ENCODE data around the gene LIMD2. TPM values are rescaled to one million over a fixed set of nuclear protein-coding genes. Genes with fewer than 3 reads are reported as not detected.

Gene LIMD2
- total RNA-seq, 1 donor from 2014 or later, result 54.8 TPM

DNA sequence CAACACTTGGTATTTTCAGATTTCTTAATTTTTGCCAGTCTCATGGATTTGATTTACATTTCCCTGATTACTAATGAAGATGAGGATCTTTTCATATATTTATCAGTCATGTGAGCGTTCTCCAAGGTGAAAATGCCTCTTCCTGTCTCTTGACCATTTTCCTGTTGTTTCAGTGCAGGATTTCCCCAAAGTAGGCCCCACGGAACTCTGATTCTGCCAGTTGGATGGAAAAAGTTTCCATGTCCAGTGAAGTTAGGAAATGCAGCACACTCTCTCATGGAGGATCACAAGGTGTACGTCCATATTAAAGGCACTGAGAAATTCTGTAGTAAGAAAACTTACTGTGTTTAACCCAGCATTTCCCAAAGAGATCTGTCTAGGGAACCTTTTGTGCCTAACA is 16.5 kb upstream of the LIMD2 start:
- Histone ChIP-seq H3K9me3 (ENCODE audit: insufficient read depth, low read depth, low read length) (no peaks in the 10 kb centered on the region), H3K4me3 (ENCODE audit: insufficient read depth, low read depth, low read length) (no peak overlapping the region), H3K79me2 (ENCODE audit: insufficient read depth, low read length) (no peaks in the 10 kb centered on the region), H3K27me3 (ENCODE audit: insufficient read depth, low read length) (no peaks in the 10 kb centered on the region), H3K27ac (ENCODE audit: low read depth, low read length) (no peak overlapping the region), H3K4me1 (ENCODE audit: insufficient read depth, low read length) (no peaks in the 10 kb centered on the region), H4K20me1 (ENCODE audit: insufficient read depth, low read length) (peaks cover 3% of the 10 kb centered on the region), H2AFZ (ENCODE audit: low read depth, low read length) (no peak overlapping the region), H3K9ac (ENCODE audit: low read length) (no peak overlapping the region), H3K4me2 (ENCODE audit: low read length) (no peak overlapping the region), H3K36me3 (ENCODE audit: insufficient read depth, low read length) (peaks cover 3% of the 10 kb centered on the region)
- no peak for TF ChIP-seq EZH2 (IDR thresholded peaks at IDR 0.05; ENCODE audit: insufficient read depth, low read length)
- TF ChIP-seq, protein P1, sequence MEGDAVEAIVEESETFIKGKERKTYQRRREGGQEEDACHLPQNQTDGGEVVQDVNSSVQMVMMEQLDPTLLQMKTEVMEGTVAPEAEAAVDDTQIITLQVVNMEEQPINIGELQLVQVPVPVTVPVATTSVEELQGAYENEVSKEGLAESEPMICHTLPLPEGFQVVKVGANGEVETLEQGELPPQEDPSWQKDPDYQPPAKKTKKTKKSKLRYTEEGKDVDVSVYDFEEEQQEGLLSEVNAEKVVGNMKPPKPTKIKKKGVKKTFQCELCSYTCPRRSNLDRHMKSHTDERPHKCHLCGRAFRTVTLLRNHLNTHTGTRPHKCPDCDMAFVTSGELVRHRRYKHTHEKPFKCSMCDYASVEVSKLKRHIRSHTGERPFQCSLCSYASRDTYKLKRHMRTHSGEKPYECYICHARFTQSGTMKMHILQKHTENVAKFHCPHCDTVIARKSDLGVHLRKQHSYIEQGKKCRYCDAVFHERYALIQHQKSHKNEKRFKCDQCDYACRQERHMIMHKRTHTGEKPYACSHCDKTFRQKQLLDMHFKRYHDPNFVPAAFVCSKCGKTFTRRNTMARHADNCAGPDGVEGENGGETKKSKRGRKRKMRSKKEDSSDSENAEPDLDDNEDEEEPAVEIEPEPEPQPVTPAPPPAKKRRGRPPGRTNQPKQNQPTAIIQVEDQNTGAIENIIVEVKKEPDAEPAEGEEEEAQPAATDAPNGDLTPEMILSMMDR (IDR thresholded peaks at IDR 0.05; ENCODE audit: insufficient read depth, low read depth, low read length), result no peak
- H3K27me3 Mint-ChIP-seq (ENCODE audit: low read depth, unreplicated experiment), result no peaks in the 10 kb centered on the region
- H3K4me1 Mint-ChIP-seq (ENCODE audit: low read depth, unreplicated experiment), result peaks cover 9% of the 10 kb centered on the region
- DNase-seq (ENCODE audit: low read depth) (no peak), FAIRE-seq (no peak)
- no peak overlapping the region for H3K27ac Mint-ChIP-seq (ENCODE audit: unreplicated experiment)
- peaks cover 5% of the 10 kb centered on the region for H3K36me3 Mint-ChIP-seq (ENCODE audit: low read depth, unreplicated experiment)
- H3K4me3 Mint-ChIP-seq (ENCODE audit: unreplicated experiment), result peak overlapping the region; percentile 43
- H3K9me3 Mint-ChIP-seq (ENCODE audit: unreplicated experiment), result no peaks in the 10 kb centered on the region

DNA sequence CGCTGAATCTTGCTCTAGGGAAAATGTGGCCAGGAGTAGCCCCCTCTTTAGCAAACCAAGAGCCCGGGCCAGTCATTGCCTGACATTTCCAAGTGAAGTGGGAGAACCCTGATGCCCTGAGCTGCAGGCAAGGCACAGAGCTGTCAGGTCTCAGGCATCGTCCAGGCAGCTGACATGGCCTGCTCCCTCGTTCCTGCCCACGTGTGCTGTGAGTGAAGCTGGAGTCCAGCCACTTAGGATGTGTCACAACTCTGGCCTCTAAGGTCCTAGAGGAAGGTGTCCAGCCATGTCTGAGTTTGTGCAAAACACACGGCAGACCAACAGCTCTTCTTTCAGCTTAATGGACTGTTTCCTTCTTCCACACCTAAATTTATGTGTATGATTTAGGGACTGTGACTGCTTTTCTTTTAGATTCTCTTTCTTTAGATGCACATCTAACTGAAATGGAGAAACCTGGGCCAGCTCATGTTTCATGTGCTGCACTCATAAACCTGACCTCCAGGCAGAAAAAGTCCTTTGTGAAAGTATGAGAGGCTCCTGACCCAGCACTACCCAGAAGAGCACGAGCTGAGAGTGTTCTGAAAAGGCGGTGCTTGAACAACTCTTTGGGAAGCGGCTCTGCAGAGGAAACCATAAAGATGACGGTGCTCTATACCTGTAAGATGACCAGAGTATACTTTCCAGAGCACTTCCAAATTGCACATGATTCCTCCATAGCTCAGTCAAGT is 14.8 kb upstream of the LIMD2 start:
- no peak for FAIRE-seq
- Mint-ChIP-seq H3K4me3 (ENCODE audit: unreplicated experiment) (no peak overlapping the region), H3K9me3 (ENCODE audit: unreplicated experiment) (no peaks in the 10 kb centered on the region), H3K27me3 (ENCODE audit: low read depth, unreplicated experiment) (no peaks in the 10 kb centered on the region), H3K27ac (ENCODE audit: unreplicated experiment) (no peak overlapping the region), H3K36me3 (ENCODE audit: low read depth, unreplicated experiment) (peaks cover 17% of the 10 kb centered on the region), H3K4me1 (ENCODE audit: low read depth, unreplicated experiment) (peaks cover 9% of the 10 kb centered on the region)
- no peak overlapping the region for H3K4me3 ChIP-seq (ENCODE audit: insufficient read depth, low read depth, low read length)
- DNase-seq (ENCODE audit: low read depth), result peak; percentile 34
- peaks cover 3% of the 10 kb centered on the region for H4K20me1 ChIP-seq (ENCODE audit: insufficient read depth, low read length)
- no peaks in the 10 kb centered on the region for H3K4me1 ChIP-seq (ENCODE audit: insufficient read depth, low read length)
- no peaks in the 10 kb centered on the region for H3K9me3 ChIP-seq (ENCODE audit: insufficient read depth, low read depth, low read length)
- H3K27me3 ChIP-seq (ENCODE audit: insufficient read depth, low read length), result no peaks in the 10 kb centered on the region
- no peaks in the 10 kb centered on the region for H3K79me2 ChIP-seq (ENCODE audit: insufficient read depth, low read length)
- peaks cover 10% of the 10 kb centered on the region for H3K36me3 ChIP-seq (ENCODE audit: insufficient read depth, low read length)
- no peak overlapping the region for H3K27ac ChIP-seq (ENCODE audit: low read depth, low read length)
- H2AFZ ChIP-seq (ENCODE audit: low read depth, low read length), result no peak overlapping the region
- no peak for TF ChIP-seq EZH2 (IDR thresholded peaks at IDR 0.05; ENCODE audit: insufficient read depth, low read length)
- TF ChIP-seq, protein P1 (IDR thresholded peaks at IDR 0.05; ENCODE audit: insufficient read depth, low read depth, low read length), result no peak
- no peak overlapping the region for H3K4me2 ChIP-seq (ENCODE audit: low read length)
- no peak overlapping the region for H3K9ac ChIP-seq (ENCODE audit: low read length)

DNA sequence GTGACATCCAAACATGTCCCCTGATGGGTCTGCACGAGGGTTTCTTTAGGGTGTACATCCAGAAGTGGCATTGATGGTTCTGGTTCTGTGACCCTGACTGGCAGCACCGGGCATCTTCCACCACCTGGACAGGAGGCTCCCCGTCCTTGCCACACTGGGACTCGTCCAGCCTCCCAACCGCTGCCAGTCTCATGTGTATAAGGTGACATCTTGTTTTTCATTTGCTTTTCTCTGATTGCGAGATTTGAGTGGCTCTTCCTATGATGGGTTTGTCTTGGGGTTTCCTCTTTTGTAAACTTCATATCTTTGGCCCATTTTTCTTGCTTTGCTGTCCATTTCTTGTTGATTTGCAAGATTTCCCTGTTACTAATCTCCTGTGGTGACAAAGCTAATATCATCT is 9.2 kb upstream of the LIMD2 start:
- H3K4me3 ChIP-seq (ENCODE audit: insufficient read depth, low read depth, low read length), result no peak overlapping the region
- Mint-ChIP-seq H3K9me3 (ENCODE audit: unreplicated experiment) (no peaks in the 10 kb centered on the region), H3K4me3 (ENCODE audit: unreplicated experiment) (no peak overlapping the region), H3K4me1 (ENCODE audit: low read depth, unreplicated experiment) (no peaks in the 10 kb centered on the region), H3K27ac (ENCODE audit: unreplicated experiment) (no peak overlapping the region), H3K27me3 (ENCODE audit: low read depth, unreplicated experiment) (no peaks in the 10 kb centered on the region), H3K36me3 (ENCODE audit: low read depth, unreplicated experiment) (peaks cover 25% of the 10 kb centered on the region)
- no peak for FAIRE-seq
- no peak overlapping the region for H3K27ac ChIP-seq (ENCODE audit: low read depth, low read length)
- no peak overlapping the region for H3K9ac ChIP-seq (ENCODE audit: low read length)
- no peaks in the 10 kb centered on the region for H3K79me2 ChIP-seq (ENCODE audit: insufficient read depth, low read length)
- no peaks in the 10 kb centered on the region for H3K4me1 ChIP-seq (ENCODE audit: insufficient read depth, low read length)
- H4K20me1 ChIP-seq (ENCODE audit: insufficient read depth, low read length), result peaks cover 1% of the 10 kb centered on the region
- peaks cover 18% of the 10 kb centered on the region for H3K36me3 ChIP-seq (ENCODE audit: insufficient read depth, low read length)
- H3K9me3 ChIP-seq (ENCODE audit: insufficient read depth, low read depth, low read length), result no peaks in the 10 kb centered on the region
- TF ChIP-seq, protein P1 (IDR thresholded peaks at IDR 0.05; ENCODE audit: insufficient read depth, low read depth, low read length), result no peak
- no peak for TF ChIP-seq EZH2 (IDR thresholded peaks at IDR 0.05; ENCODE audit: insufficient read depth, low read length)
- no peak overlapping the region for H2AFZ ChIP-seq (ENCODE audit: low read depth, low read length)
- no peak for DNase-seq (ENCODE audit: low read depth)
- H3K4me2 ChIP-seq (ENCODE audit: low read length), result no peak overlapping the region
- no peaks in the 10 kb centered on the region for H3K27me3 ChIP-seq (ENCODE audit: insufficient read depth, low read length)

All from astrocyte (in vitro differentiated cells and primary cell).